ENCODE measurements around the gene GPD2.

DNA sequence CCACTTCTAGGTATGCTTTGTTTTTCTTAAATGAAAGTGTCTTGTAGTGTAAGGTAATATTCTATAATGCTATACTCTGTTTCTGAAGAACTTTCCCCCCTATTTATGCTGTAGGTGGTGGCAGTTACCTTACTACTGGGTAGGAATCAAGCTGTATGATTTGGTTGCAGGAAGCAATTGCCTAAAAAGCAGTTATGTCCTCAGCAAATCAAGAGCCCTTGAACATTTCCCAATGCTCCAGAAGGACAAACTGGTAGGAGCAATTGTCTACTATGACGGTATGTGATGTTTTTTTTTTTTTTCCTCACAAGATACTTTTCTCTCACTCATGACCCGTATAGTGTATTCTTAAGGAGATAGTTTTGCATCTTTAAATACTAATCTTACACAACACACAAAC lies 77.0 kb downstream of the GPD2 start:
- TF ChIP-seq, protein P1, sequence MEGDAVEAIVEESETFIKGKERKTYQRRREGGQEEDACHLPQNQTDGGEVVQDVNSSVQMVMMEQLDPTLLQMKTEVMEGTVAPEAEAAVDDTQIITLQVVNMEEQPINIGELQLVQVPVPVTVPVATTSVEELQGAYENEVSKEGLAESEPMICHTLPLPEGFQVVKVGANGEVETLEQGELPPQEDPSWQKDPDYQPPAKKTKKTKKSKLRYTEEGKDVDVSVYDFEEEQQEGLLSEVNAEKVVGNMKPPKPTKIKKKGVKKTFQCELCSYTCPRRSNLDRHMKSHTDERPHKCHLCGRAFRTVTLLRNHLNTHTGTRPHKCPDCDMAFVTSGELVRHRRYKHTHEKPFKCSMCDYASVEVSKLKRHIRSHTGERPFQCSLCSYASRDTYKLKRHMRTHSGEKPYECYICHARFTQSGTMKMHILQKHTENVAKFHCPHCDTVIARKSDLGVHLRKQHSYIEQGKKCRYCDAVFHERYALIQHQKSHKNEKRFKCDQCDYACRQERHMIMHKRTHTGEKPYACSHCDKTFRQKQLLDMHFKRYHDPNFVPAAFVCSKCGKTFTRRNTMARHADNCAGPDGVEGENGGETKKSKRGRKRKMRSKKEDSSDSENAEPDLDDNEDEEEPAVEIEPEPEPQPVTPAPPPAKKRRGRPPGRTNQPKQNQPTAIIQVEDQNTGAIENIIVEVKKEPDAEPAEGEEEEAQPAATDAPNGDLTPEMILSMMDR (IDR thresholded peaks at IDR 0.05) = no peak
- no peak for TF ChIP-seq POLR2A (IDR thresholded peaks at IDR 0.05)
